GM18508 (cell line): ENCODE results near the gene CCDC180.
"Not testable (repeated sequence)": the region's sequence is repeated elsewhere in the genome, so short reads cannot be mapped to it uniquely, and the experiment has no call there.

Source experiments
- ATAC-seq: cut with Tn5 transposase; IDR thresholded peaks from one replicate; pipeline ENCODE4 v1.9.1; 2021; ENCODE audit warnings: moderate number of reproducible peaks; ENCODE audit not compliant: insufficient read depth, unreplicated experiment

CCDC180 gene

GRCh38 chr9:97310023-97310422 is 2.6 kb downstream of the CCDC180 start:
- no peak for ATAC-seq

- ATAC-seq = no peak
These were observed 3.4 kb downstream of the CCDC180 start for GRCh38 chr9:97310896-97311295.

- ATAC-seq = no peak
These were observed 4.5 kb downstream of the CCDC180 start for GRCh38 chr9:97311798-97312500.

- no peak for ATAC-seq
These were observed 5.1 kb downstream of the CCDC180 start for GRCh38 chr9:97312556-97312955.

- no peak for ATAC-seq
These were observed 5.8 kb downstream of the CCDC180 start for GRCh38 chr9:97313243-97313642.

GRCh38 chr9:97313746-97314145 is 6.3 kb downstream of the CCDC180 start:
- no peak for ATAC-seq

- ATAC-seq = no peak
These were observed 7.0 kb downstream of the CCDC180 start for GRCh38 chr9:97314503-97314902.

GRCh38 chr9:97315550-97315949 is 8.1 kb downstream of the CCDC180 start:
- no peak for ATAC-seq

- ATAC-seq = no peak
These were observed 9.4 kb downstream of the CCDC180 start for GRCh38 chr9:97316904-97317303.

- no peak for ATAC-seq
These were observed 11.0 kb downstream of the CCDC180 start for GRCh38 chr9:97318433-97318832.

- no peak for ATAC-seq
These were observed 11.9 kb downstream of the CCDC180 start for GRCh38 chr9:97319395-97319794.

- ATAC-seq = no peak
These were observed 12.7 kb downstream of the CCDC180 start for GRCh38 chr9:97320080-97320642.

GRCh38 chr9:97321251-97321650 is 13.8 kb downstream of the CCDC180 start:
- ATAC-seq = no peak

GRCh38 chr9:97321691-97322090 is 14.2 kb downstream of the CCDC180 start:
- ATAC-seq = no peak

- no peak for ATAC-seq
These were observed 14.6 kb downstream of the CCDC180 start for GRCh38 chr9:97322105-97322504.

- ATAC-seq = no peak
These were observed 17.5 kb downstream of the CCDC180 start for GRCh38 chr9:97324954-97325353.

GRCh38 chr9:97327562-97327961 is 20.1 kb downstream of the CCDC180 start:
- no peak for ATAC-seq

- ATAC-seq = no peak
These were observed 25.5 kb downstream of the CCDC180 start for GRCh38 chr9:97332993-97333392.

- not testable (repeated sequence) for ATAC-seq
These were observed 28.2 kb downstream of the CCDC180 start for GRCh38 chr9:97335622-97336021.

- no peak for ATAC-seq
These were observed 41.4 kb downstream of the CCDC180 start for GRCh38 chr9:97348871-97349270.

GRCh38 chr9:97349400-97349799 is 41.9 kb downstream of the CCDC180 start:
- no peak for ATAC-seq

GRCh38 chr9:97354637-97355036 is 47.2 kb downstream of the CCDC180 start:
- no peak for ATAC-seq
